ENCODE results near the gene GPR155. TPM values are rescaled to one million over a fixed set of nuclear protein-coding genes. Genes with fewer than 3 reads are reported as not detected.

Gene GPR155, protein sequence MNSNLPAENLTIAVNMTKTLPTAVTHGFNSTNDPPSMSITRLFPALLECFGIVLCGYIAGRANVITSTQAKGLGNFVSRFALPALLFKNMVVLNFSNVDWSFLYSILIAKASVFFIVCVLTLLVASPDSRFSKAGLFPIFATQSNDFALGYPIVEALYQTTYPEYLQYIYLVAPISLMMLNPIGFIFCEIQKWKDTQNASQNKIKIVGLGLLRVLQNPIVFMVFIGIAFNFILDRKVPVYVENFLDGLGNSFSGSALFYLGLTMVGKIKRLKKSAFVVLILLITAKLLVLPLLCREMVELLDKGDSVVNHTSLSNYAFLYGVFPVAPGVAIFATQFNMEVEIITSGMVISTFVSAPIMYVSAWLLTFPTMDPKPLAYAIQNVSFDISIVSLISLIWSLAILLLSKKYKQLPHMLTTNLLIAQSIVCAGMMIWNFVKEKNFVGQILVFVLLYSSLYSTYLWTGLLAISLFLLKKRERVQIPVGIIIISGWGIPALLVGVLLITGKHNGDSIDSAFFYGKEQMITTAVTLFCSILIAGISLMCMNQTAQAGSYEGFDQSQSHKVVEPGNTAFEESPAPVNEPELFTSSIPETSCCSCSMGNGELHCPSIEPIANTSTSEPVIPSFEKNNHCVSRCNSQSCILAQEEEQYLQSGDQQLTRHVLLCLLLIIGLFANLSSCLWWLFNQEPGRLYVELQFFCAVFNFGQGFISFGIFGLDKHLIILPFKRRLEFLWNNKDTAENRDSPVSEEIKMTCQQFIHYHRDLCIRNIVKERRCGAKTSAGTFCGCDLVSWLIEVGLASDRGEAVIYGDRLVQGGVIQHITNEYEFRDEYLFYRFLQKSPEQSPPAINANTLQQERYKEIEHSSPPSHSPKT
- 1 to 10 TPM; 2.1 to 9.9 (median 3.6) TPM for total RNA-seq

GRCh38 chr2:174486563-174487107, at the start of gene GPR155:
Gene GPR155, minus strand, starts transcription at chr2:174487029. Its CDS starts 5,073 bp downstream, at chr2:174481956.
- Histone ChIP-seq H3K27ac (peak within 1 kb of the TSS; percentile 82 to 88 (median 86)), H3K4me1 (peaks cover 0 to 35% (median 0%) of the 10 kb centered on the region in 3 donors), H3K9me3 (no peaks in the 10 kb centered on the region), H3K27me3 (no peaks in the 10 kb centered on the region), H3K4me3 (peak within 1 kb of the TSS; percentile 63 to 81 (median 70)), H3K36me3 (peaks cover 0 to 12% (median 0%) of the 10 kb centered on the region in 3 donors)
- TF ChIP-seq CTCF (IDR thresholded peaks at IDR 0.05) (no peak), POLR2A (IDR thresholded peaks at IDR 0.05) (peak in 2 of 4 donors; percentile 38 to 46)
- intact Hi-C loops (cut with DNase I), result no loop called here
- 0% methylated on average over 6 to 11 of the region's 42 CpGs for WGBS, 2 donors
- DNase-seq, result peak; percentile 31

DNA sequence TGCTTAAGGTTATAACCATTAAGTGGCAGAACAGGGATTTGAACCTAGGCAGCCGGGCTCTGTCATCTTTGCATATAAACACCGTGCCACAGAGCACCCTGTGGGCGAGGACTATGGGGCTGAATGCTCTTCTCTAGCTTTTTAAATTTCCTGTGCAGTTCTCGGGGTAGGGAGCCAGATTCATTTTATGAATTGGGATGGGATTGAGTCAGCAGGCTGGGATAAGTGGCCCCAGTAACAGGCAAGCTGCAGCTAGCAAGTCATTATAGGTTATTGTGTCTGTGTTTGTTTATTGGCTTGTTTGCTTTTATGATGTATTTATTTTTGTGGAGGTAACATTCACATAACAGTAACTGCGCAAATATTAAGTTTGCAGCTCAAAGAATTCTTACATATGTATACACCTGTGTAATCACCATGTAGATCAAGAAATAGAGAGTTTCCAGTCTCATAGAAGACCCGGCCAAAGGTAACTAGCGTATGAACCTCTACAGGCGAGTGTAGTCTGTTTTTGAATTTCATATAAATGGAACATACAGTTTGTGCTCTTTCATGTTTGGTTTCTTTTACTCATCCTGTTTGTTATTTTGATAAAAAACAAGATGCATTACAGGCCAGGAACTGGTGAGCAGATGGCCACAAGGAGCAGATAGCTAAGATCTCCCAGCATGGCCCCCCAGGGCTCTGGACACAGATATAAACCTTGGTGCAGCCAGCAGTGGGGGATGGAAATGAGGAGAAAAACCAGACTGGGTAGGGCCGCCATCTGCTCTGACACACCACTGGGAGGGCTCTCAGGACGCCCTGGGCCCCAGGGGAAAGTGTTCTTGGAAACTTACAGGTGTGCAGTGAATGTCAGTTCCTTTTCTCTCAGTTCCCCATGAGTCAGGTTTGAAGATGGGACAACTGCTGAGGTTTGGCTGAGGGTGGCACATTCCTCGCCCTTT, 49.2 kb upstream of the GPR155 start:
- H3K9me3 ChIP-seq, result no peaks in the 10 kb centered on the region
- 54 to 73% methylated on average over 10 of the region's 11 CpGs for whole genome bisulfite sequencing, 2 donors
- H3K36me3 ChIP-seq, result no peaks in the 10 kb centered on the region
- intact Hi-C loops (cut with DNase I), result no loop called here
- peaks cover 0 to 9% (median 0%) of the 10 kb centered on the region in 4 donors for H3K27me3 ChIP-seq
- TF ChIP-seq CTCF (IDR thresholded peaks at IDR 0.05) (no peak), POLR2A (IDR thresholded peaks at IDR 0.05) (no peak)
- no peak overlapping the region for H3K4me3 ChIP-seq
- peak overlapping the region in 2 of 4 donors; percentile 30 to 56 for H3K27ac ChIP-seq
- DNase-seq, result no peak
- peaks cover 0 to 24% (median 0%) of the 10 kb centered on the region in 3 donors for H3K4me1 ChIP-seq

DNA sequence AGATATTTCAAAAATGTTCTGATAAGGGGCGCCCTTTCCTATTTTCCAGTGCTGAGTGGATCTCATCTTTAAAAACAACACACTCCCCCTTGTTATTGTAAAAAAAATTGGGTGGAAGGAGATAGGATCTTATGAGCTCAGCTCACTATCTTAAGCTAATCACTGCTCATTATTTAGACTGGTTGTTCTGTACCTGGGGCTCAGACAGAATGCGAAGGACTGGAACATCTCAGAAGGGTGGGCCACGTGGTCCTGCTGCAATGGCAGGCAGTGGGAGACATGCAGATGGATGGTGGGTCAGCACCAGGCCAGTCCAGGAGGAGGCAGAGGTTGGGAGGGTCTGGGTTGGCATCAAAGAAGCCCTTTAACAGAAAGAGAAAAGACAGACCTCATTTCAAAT, 48.3 kb upstream of the GPR155 start:
- H3K27ac ChIP-seq, result no peak overlapping the region
- H3K4me3 ChIP-seq, result no peak overlapping the region

DNA sequence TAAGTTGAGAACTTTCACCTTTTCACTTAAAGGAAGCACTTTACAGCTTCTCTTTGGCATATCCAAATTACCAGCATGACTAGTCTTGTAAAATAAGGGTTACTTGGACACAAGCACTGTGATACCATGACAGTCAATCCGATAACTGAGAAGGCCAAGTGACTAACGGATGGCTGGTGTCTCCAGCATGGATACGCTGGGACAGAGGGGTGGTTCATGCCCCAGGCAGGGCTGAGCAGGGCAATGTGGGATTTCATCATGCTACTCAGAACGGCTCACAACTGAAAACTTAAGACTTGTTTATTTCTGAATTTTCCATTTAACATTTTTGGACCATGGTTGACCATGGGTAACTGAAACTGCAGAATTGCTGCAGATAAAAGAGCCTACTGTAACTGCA, 43.1 kb upstream of the GPR155 start:
- DNase-seq, result no peak
- Histone ChIP-seq H3K9me3 (no peaks in the 10 kb centered on the region), H3K36me3 (no peaks in the 10 kb centered on the region), H3K27ac (no peak overlapping the region), H3K27me3 (no peaks in the 10 kb centered on the region), H3K4me3 (no peak overlapping the region), H3K4me1 (no peaks in the 10 kb centered on the region)
- WGBS, 2 donors, result 46 to 88% methylated on average over 4 of the region's 4 CpGs
- intact Hi-C loops (cut with DNase I), result loop anchor here (10.0 kb wide), 1 partner anchor 65 kb away; no protein-coding TSS in a partner anchor
- TF ChIP-seq POLR2A (IDR thresholded peaks at IDR 0.05), result no peak
- TF ChIP-seq CTCF (IDR thresholded peaks at IDR 0.05), result no peak

More for the DNA sequence above, 48.3 kb upstream of the GPR155 start:
- H3K36me3 ChIP-seq, result no peaks in the 10 kb centered on the region
- H3K9me3 ChIP-seq, result no peaks in the 10 kb centered on the region
- H3K27me3 ChIP-seq, result peaks cover 0 to 9% (median 0%) of the 10 kb centered on the region in 4 donors
- H3K4me1 ChIP-seq, result peaks cover 0 to 24% (median 0%) of the 10 kb centered on the region in 3 donors
- TF ChIP-seq POLR2A (IDR thresholded peaks at IDR 0.05), result no peak
- TF ChIP-seq CTCF (IDR thresholded peaks at IDR 0.05), result no peak
- intact Hi-C loops (cut with DNase I), result no loop called here
- DNase-seq, result no peak
- WGBS, 2 donors, result 77 to 85% methylated on average over 3 of the region's 3 CpGs
